Gastrocnemius medialis (tissue), 4 donors: ENCODE data around the gene ARL3. TPM values are rescaled to one million over a fixed set of nuclear protein-coding genes. Genes with fewer than 3 reads are reported as not detected.
A peak's percentile ranks its signal among the peaks of the same experiment; 100 is the strongest.

ENCODE experiments used
- ATAC-seq, 2 donors: fragments of 150-250 bp; one replicate each; pipeline ENCODE4 v1.9.1; 2016
- DNase-seq, 2 donors: peaks; one replicate each; pipeline ENCODE4 v3.0.0-alpha.2; 2019
- H3K27ac ChIP-seq, 4 donors: fragments of 200-600 bp; sonication (generic); 1 replicate in 1 of 4; 2 replicates in 3 of 4; pipeline ENCODE4 v1.5.1; 2016 to 2018; ENCODE audit warnings: mild to moderate bottlenecking in 2 of 4, moderate library complexity in 1 of 4
- H3K27me3 ChIP-seq, 3 donors: fragments of 200-600 bp; sonication (generic) in 2 of 3; 1 replicate in 1 of 3; 2 replicates in 2 of 3; pipeline versions ENCODE4 v1.5.1 to v1.6.0; 2016 to 2019; ENCODE audit warnings: mild to moderate bottlenecking in 1 of 3, moderate library complexity in 1 of 3
- H3K36me3 ChIP-seq, 2 donors: fragments of 200-600 bp; sonication (generic) in 1 of 2; one replicate each; pipeline ENCODE4 v1.5.1; 2017 to 2018
- H3K4me1 ChIP-seq, 2 donors: fragments of 200-600 bp; sonication (generic) in 1 of 2; one replicate each; pipeline ENCODE4 v1.5.1; 2016 to 2017; ENCODE audit warnings: mild to moderate bottlenecking in 2 of 2
- H3K4me3 ChIP-seq, 4 donors: fragments of 200-600 bp; sonication (generic) in 3 of 4; 1 replicate in 1 of 4; 2 replicates in 3 of 4; pipeline ENCODE4 v1.5.1; 2016 to 2019; ENCODE audit warnings: mild to moderate bottlenecking in 2 of 4
- H3K9me3 ChIP-seq, 3 donors: fragments of 200-600 bp; sonication (generic) in 2 of 3; 1 replicate in 1 of 3; 2 replicates in 2 of 3; pipeline ENCODE4 v1.5.1; 2016 to 2019
- POLR2A ChIP-seq, 2 donors: fragments of 450-650 bp; IDR thresholded peaks; one replicate each; pipeline ENCODE4 v1.6.1; 2017; ENCODE audit warnings: antibody characterized with exemption in 2 of 2, mild to moderate bottlenecking in 2 of 2, moderate library complexity in 2 of 2
- in situ Hi-C, 4 donors: fragments of 200-750 bp; cut with MboI; loops; one replicate each; pipeline versions ENCODE4 v1.15.0 to v1.8.0; 2017; ENCODE audit warnings: low sequenced_read_pairs in 4 of 4
- intact Hi-C: fragments of 100-400 bp; cut with DNase I; formaldehyde crosslinking; loops from one replicate; pipeline ENCODE4 v1.15.1; 2023; ENCODE audit warnings: low total_unique reads
- total RNA-seq, 4 donors: library from RNA; depleted of rRNA; stranded (reverse); fragments of >200 nt; gene quantifications; one replicate each; pipeline versions ENCODE4 v1.1.0 to v1.2.3, GENCODE V29; 2016
- TF ChIP-seq, protein P1 (sequence below), 5 experiments: fragments of 450-650 bp in 3 of 5; fragments of 200-600 bp in 2 of 5; sonication (generic) in 2 of 5; IDR thresholded peaks in 4 of 5; conservative IDR thresholded peaks in 1 of 5; 1 replicate in 4 of 5; 2 replicates in 1 of 5; pipeline ENCODE4 v1.5.1; 2016 to 2019; ENCODE audit warnings: antibody characterized with exemption in 5 of 5, mild to moderate bottlenecking in 3 of 5, moderate library complexity in 3 of 5

The ARL3 gene
- total RNA-seq, 4 donors from 2014 or later, result 1.0 to 2.4 (median 1.5) TPM

DNA sequence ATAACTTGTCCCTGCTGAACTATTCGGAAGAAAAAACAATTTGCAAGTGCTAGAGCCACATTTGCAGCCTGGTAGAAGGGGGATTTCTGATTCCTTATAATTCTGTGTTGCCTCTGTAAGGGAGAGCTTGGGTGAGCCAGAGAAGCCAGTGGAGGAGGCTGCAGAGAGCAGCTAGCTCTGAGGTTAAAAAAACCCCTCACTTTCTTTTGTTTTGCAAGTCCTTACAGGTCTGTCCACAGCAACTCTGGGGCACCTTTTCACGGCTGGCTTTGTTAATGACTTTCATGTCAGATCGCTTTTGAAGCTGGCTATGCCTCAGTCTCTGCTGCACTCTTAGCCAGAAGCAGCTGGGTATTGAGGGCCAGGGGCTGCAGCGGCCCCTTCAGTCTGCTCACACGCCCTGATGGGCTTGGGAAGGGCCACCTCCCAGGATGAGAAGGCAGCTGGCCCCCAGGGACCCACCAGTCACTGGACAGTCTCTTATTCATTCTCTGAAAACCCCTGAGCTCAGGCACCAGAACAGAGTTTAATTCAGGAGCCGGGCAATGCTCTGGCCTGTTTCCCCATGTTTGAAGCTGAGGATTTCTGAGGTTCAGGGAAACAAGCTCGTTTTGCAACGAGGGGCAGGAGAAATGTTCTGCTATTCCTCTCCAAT is 39.1 kb downstream of the ARL3 start:
- intact Hi-C loops (no loop called here), in situ Hi-C loops (no loop called here)
- Histone ChIP-seq H3K4me3 (no peak overlapping the region), H3K27ac (peak overlapping the region in 2 of 4 donors; percentile 29 to 69), H3K9me3 (no peaks in the 10 kb centered on the region), H3K36me3 (no peaks in the 10 kb centered on the region), H3K4me1 (peaks cover 36 to 48% of the 10 kb centered on the region in 2 donors), H3K27me3 (no peaks in the 10 kb centered on the region)
- ATAC-seq, result no peak
- TF ChIP-seq, protein P1, sequence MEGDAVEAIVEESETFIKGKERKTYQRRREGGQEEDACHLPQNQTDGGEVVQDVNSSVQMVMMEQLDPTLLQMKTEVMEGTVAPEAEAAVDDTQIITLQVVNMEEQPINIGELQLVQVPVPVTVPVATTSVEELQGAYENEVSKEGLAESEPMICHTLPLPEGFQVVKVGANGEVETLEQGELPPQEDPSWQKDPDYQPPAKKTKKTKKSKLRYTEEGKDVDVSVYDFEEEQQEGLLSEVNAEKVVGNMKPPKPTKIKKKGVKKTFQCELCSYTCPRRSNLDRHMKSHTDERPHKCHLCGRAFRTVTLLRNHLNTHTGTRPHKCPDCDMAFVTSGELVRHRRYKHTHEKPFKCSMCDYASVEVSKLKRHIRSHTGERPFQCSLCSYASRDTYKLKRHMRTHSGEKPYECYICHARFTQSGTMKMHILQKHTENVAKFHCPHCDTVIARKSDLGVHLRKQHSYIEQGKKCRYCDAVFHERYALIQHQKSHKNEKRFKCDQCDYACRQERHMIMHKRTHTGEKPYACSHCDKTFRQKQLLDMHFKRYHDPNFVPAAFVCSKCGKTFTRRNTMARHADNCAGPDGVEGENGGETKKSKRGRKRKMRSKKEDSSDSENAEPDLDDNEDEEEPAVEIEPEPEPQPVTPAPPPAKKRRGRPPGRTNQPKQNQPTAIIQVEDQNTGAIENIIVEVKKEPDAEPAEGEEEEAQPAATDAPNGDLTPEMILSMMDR (IDR thresholded peaks at IDR 0.05 in 4 of 5, conservative IDR thresholded peaks at IDR 0.05 in 1 of 5), result no peak
- no peak for TF ChIP-seq POLR2A (IDR thresholded peaks at IDR 0.05)
- DNase-seq, result no peak

DNA sequence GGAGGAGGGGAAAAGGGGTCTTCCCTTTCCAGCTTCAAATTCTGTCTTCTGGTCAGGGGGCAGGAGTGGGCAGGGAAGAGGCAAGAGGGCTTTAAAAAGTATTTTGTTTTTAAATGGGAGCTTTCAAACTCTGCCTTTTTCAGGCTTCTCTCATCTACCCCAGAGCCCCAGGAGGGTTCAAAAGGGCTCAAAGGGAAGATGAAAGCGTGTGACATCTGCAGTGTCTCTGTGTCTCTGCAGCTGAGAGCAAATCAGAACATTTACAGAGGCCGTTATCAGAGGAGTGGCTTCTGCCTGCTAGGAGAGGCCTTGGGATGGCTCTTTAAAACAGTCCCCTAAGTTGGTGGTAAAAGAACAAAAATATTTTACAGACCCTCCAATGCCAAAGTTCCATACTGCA is 39.6 kb downstream of the ARL3 start:
- Histone ChIP-seq H3K4me3 (peak overlapping the region; percentile 27 to 39 (median 30)), H3K9me3 (no peaks in the 10 kb centered on the region), H3K27me3 (no peaks in the 10 kb centered on the region), H3K27ac (peak overlapping the region; percentile 48 to 69 (median 64)), H3K36me3 (no peaks in the 10 kb centered on the region), H3K4me1 (peaks cover 40 to 53% of the 10 kb centered on the region in 2 donors)
- no peak for TF ChIP-seq POLR2A (IDR thresholded peaks at IDR 0.05)
- TF ChIP-seq, protein P1 (IDR thresholded peaks at IDR 0.05 in 4 of 5, conservative IDR thresholded peaks at IDR 0.05 in 1 of 5), result no peak
- no peak for DNase-seq
- in situ Hi-C loops, result no loop called here
- intact Hi-C loops, result no loop called here
- ATAC-seq, result no peak

DNA sequence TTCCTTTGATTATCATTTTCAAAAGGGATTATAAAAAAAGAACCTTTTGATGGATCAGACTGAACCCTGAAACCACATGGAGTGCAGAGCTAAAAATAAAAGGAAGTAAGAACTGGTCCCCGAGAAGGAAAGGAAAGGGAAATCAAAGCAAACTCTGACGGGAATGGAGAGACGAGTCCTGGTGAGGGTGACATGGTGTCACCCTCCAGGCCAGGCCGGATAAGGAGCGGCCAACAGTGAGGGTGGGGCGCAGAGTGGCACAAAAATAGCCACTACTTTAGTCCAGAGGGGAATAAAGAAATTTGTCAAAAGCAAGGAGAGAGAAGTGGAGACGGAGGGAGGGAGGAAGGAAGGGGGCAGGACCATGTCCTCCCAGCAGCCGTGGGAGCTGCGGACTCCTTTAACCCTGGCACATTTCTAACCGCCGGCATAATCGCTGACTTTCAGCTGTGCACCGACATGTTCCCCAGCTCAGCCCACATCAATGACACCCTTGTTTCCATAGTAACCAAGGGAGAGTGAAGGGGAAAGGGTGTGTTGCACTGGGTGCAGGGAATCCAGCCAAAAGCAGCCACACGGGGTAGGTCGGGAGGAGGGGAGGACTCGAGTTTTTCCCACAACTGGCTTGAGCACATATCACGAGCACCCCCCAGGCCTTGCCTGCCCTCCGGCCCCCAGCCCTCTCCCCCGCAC is 40.2 kb downstream of the ARL3 start:
- TF ChIP-seq, protein P1 (IDR thresholded peaks at IDR 0.05 in 4 of 5, conservative IDR thresholded peaks at IDR 0.05 in 1 of 5), result no peak
- no peaks in the 10 kb centered on the region for H3K27me3 ChIP-seq
- peak overlapping the region; percentile 48 to 69 (median 64) for H3K27ac ChIP-seq
- H3K9me3 ChIP-seq, result no peaks in the 10 kb centered on the region
- ATAC-seq (peak in 1 of 2 donors; percentile 23), DNase-seq (peak; percentile 30 to 49)
- peak overlapping the region; percentile 27 to 39 (median 30) for H3K4me3 ChIP-seq
- H3K4me1 ChIP-seq, result peaks cover 46 to 56% of the 10 kb centered on the region in 2 donors
- in situ Hi-C loops (no loop called here), intact Hi-C loops (no loop called here)
- H3K36me3 ChIP-seq, result no peaks in the 10 kb centered on the region

DNA sequence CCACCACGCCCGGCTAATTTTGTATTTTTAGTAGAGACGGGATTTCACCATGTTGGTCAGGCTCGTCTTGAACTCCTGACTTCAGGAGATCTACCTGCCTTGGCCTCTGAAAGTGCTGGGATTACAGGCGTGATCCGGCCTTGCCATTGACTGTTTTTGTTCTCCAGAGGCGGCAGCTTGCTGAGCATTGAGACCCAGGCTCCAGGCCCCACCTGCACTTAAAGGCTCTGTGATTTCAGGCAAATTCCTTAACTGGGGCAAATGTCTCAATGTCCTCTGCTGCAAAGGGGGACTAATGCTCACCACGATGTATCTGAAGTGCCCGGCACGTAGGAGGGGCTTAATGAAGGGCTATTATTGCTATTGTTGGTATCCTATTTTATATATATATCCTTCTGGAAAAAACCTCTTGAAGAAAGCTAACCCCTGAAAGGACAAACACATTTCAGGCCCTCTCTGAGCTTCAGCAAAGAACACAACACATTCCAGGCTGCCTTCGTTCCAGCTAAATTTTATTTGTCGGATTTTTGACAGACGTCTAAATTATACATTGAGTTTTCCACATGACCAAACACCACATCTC is 40.9 kb downstream of the ARL3 start:
- intact Hi-C loops, result no loop called here
- Histone ChIP-seq H3K27me3 (no peaks in the 10 kb centered on the region), H3K27ac (peak overlapping the region; percentile 48 to 69 (median 64)), H3K9me3 (no peaks in the 10 kb centered on the region), H3K36me3 (no peaks in the 10 kb centered on the region), H3K4me3 (peak overlapping the region in 2 of 4 donors; percentile 30 to 39), H3K4me1 (peaks cover 47 to 51% of the 10 kb centered on the region in 2 donors)
- no peak for DNase-seq
- in situ Hi-C loops, result no loop called here
- TF ChIP-seq, protein P1 (IDR thresholded peaks at IDR 0.05 in 4 of 5, conservative IDR thresholded peaks at IDR 0.05 in 1 of 5), result no peak
- no peak for TF ChIP-seq POLR2A (IDR thresholded peaks at IDR 0.05)
- no peak for ATAC-seq
